ENCODE measurements around the gene NRXN3.
A peak's percentile ranks its signal among the peaks of the same experiment; 100 is the strongest.

Gene NRXN3

GRCh38 chr14:78848234-78848820 is 678.2 kb downstream of the NRXN3 start:
- Histone ChIP-seq H3K27me3 (ENCODE audit: low read length) (no peaks in the 10 kb centered on the region), H3K9me3 (ENCODE audit: insufficient read depth, low read length) (no peaks in the 10 kb centered on the region), H3K4me3 (ENCODE audit: insufficient read depth, low read length, poor library complexity, severe bottlenecking) (no peak overlapping the region), H3K79me2 (ENCODE audit: insufficient read depth, low read length) (no peaks in the 10 kb centered on the region), H3K36me3 (ENCODE audit: low read length) (no peaks in the 10 kb centered on the region), H3K9ac (ENCODE audit: low read length) (no peak overlapping the region), H3F3A (ENCODE audit: insufficient read depth) (no peaks in the 10 kb centered on the region), H2AFZ (ENCODE audit: low read depth, low read length, severe bottlenecking) (no peak overlapping the region), H3K4me2 (ENCODE audit: low read depth, low read length, poor library complexity, severe bottlenecking) (no peak overlapping the region), H3K27ac (ENCODE audit: low read depth, low read length) (no peak overlapping the region), H4K20me1 (ENCODE audit: low read depth, low read length) (no peaks in the 10 kb centered on the region), H3K9me2 (replicated peaks; ENCODE audit: insufficient read depth, low read length) (no peaks in the 10 kb centered on the region)
- TF ChIP-seq, protein P1, sequence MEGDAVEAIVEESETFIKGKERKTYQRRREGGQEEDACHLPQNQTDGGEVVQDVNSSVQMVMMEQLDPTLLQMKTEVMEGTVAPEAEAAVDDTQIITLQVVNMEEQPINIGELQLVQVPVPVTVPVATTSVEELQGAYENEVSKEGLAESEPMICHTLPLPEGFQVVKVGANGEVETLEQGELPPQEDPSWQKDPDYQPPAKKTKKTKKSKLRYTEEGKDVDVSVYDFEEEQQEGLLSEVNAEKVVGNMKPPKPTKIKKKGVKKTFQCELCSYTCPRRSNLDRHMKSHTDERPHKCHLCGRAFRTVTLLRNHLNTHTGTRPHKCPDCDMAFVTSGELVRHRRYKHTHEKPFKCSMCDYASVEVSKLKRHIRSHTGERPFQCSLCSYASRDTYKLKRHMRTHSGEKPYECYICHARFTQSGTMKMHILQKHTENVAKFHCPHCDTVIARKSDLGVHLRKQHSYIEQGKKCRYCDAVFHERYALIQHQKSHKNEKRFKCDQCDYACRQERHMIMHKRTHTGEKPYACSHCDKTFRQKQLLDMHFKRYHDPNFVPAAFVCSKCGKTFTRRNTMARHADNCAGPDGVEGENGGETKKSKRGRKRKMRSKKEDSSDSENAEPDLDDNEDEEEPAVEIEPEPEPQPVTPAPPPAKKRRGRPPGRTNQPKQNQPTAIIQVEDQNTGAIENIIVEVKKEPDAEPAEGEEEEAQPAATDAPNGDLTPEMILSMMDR (IDR thresholded peaks at IDR 0.05; ENCODE audit: insufficient read depth, low read length, poor library complexity, severe bottlenecking) = peak; percentile 65
- no peak for TF ChIP-seq EZH2phosphoT487 (conservative IDR thresholded peaks at IDR 0.05; ENCODE audit: low read length)

GRCh38 chr14:78849952-78850351 is 679.8 kb downstream of the NRXN3 start:
- no peak overlapping the region for H2AFZ ChIP-seq (ENCODE audit: low read depth, low read length, severe bottlenecking)
- H3K9me3 ChIP-seq (ENCODE audit: insufficient read depth, low read length) = no peaks in the 10 kb centered on the region
- no peaks in the 10 kb centered on the region for H3K9me2 ChIP-seq (replicated peaks; ENCODE audit: insufficient read depth, low read length)
- no peak overlapping the region for H3K9ac ChIP-seq (ENCODE audit: low read length)
- no peak for TF ChIP-seq EZH2phosphoT487 (conservative IDR thresholded peaks at IDR 0.05; ENCODE audit: low read length)
- TF ChIP-seq, protein P1 (IDR thresholded peaks at IDR 0.05; ENCODE audit: insufficient read depth, low read length, poor library complexity, severe bottlenecking) = no peak
- H3K79me2 ChIP-seq (ENCODE audit: insufficient read depth, low read length) = no peaks in the 10 kb centered on the region
- no peaks in the 10 kb centered on the region for H3K27me3 ChIP-seq (ENCODE audit: low read length)
- H4K20me1 ChIP-seq (ENCODE audit: low read depth, low read length) = no peaks in the 10 kb centered on the region
- H3F3A ChIP-seq (ENCODE audit: insufficient read depth) = no peaks in the 10 kb centered on the region
- H3K4me2 ChIP-seq (ENCODE audit: low read depth, low read length, poor library complexity, severe bottlenecking) = no peak overlapping the region
- H3K27ac ChIP-seq (ENCODE audit: low read depth, low read length) = no peak overlapping the region
- H3K4me3 ChIP-seq (ENCODE audit: insufficient read depth, low read length, poor library complexity, severe bottlenecking) = no peak overlapping the region
- H3K36me3 ChIP-seq (ENCODE audit: low read length) = no peaks in the 10 kb centered on the region

GRCh38 chr14:78851189-78851588 is 681.0 kb downstream of the NRXN3 start:
- no peak for TF ChIP-seq EZH2phosphoT487 (conservative IDR thresholded peaks at IDR 0.05; ENCODE audit: low read length)
- TF ChIP-seq, protein P1 (IDR thresholded peaks at IDR 0.05; ENCODE audit: insufficient read depth, low read length, poor library complexity, severe bottlenecking) = no peak
- Histone ChIP-seq H4K20me1 (ENCODE audit: low read depth, low read length) (no peaks in the 10 kb centered on the region), H3K4me3 (ENCODE audit: insufficient read depth, low read length, poor library complexity, severe bottlenecking) (no peak overlapping the region), H3K4me2 (ENCODE audit: low read depth, low read length, poor library complexity, severe bottlenecking) (no peak overlapping the region), H3K36me3 (ENCODE audit: low read length) (no peaks in the 10 kb centered on the region), H3K9ac (ENCODE audit: low read length) (no peak overlapping the region), H3K27me3 (ENCODE audit: low read length) (no peaks in the 10 kb centered on the region), H3K27ac (ENCODE audit: low read depth, low read length) (no peak overlapping the region), H3K9me3 (ENCODE audit: insufficient read depth, low read length) (no peaks in the 10 kb centered on the region), H3F3A (ENCODE audit: insufficient read depth) (no peaks in the 10 kb centered on the region), H2AFZ (ENCODE audit: low read depth, low read length, severe bottlenecking) (no peak overlapping the region), H3K79me2 (ENCODE audit: insufficient read depth, low read length) (no peaks in the 10 kb centered on the region), H3K9me2 (replicated peaks; ENCODE audit: insufficient read depth, low read length) (no peaks in the 10 kb centered on the region)
